ENCODE measurements around the gene RTL10. TPM values are rescaled to one million over a fixed set of nuclear protein-coding genes. Genes with fewer than 3 reads are reported as not detected.
"Not testable (repeated sequence)": the region's sequence is repeated elsewhere in the genome, so short reads cannot be mapped to it uniquely, and the experiment has no call there.

The RTL10 gene
- total RNA-seq, 6 experiments from 2014 or later, result 6.4 to 9.1 (median 6.6) TPM

GRCh38 chr22:19886605-19887255, 32.1 kb upstream of the RTL10 start:
- DNase-seq (peak in 2 of 3 donors; percentile 49 to 60), ATAC-seq (peak; percentile 24 to 69 (median 46))
- Histone ChIP-seq H3K27ac (no peak overlapping the region), H3K9me3 (no peaks in the 10 kb centered on the region), H3K27me3 (no peaks in the 10 kb centered on the region), H3K36me3 (no peaks in the 10 kb centered on the region), H3K4me1 (peaks cover 0 to 2% (median 0%) of the 10 kb centered on the region in 4 donors), H3K4me3 (no peak overlapping the region)
- no peak for TF ChIP-seq CTCF (IDR thresholded peaks at IDR 0.05)
- WGBS (ENCODE audit: insufficient coverage, low coverage, low lambda C conversion rate, missing lambda C conversion rate), result 47% methylated on average over 3 of the region's 12 CpGs
- intact Hi-C loops (cut with DNase I), result no loop called here

DNA sequence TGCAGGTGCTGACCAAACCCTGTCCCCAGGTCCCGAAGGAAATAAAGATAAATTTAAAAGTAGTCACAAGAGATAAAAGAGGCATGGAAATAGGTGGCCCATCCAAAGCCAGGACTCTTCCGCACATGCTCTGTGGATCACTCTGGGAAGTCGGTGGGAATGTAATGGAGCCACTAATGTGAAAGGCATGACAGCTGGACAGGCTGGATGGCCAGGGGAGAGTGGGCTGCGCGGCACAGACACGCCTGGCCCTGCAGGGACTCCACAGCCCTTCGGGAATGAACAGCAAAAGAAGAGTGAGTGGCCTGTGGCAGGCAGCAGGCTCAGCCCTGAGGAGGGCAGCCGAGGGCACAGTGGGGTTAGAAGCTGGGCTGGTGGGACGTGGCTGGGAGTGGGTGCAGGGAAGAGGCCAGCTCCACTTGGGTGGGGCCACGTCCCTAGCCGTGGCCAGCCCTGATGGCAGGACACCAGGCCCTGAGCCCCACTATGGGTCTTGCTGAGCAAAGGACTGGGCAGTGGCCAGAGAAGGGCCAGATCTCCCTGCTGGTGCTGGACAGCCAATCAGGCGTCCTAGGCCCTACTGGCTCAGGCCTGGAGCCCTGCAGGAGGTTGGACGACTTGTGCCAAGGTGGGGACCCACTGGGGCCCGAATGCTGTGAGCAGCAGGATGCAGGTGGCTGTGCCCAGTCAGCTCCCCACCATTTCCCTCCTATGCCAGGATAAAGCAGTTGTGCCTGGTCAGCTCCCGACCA, 31.3 kb upstream of the RTL10 start:
- H3K27ac ChIP-seq, result no peak overlapping the region
- ATAC-seq, result no peak
- no peaks in the 10 kb centered on the region for H3K9me3 ChIP-seq
- peak in 2 of 3 donors; percentile 20 to 48 for DNase-seq
- H3K4me1 ChIP-seq, result no peaks in the 10 kb centered on the region
- H3K27me3 ChIP-seq, result no peaks in the 10 kb centered on the region
- 80% methylated on average over 2 of the region's 15 CpGs for WGBS (ENCODE audit: insufficient coverage, low coverage, low lambda C conversion rate, missing lambda C conversion rate)
- H3K4me3 ChIP-seq, result no peak overlapping the region
- TF ChIP-seq CTCF (IDR thresholded peaks at IDR 0.05) (no peak), POLR2A (IDR thresholded peaks at IDR 0.05) (no peak)
- intact Hi-C loops (cut with DNase I), result no loop called here
- H3K36me3 ChIP-seq, result no peaks in the 10 kb centered on the region

GRCh38 chr22:19884954-19885751, 30.5 kb upstream of the RTL10 start:
- no peaks in the 10 kb centered on the region for H3K9me3 ChIP-seq
- no peaks in the 10 kb centered on the region for H3K4me1 ChIP-seq
- no peak for TF ChIP-seq POLR2A (IDR thresholded peaks at IDR 0.05)
- no peak for TF ChIP-seq CTCF (IDR thresholded peaks at IDR 0.05)
- no peak overlapping the region for H3K27ac ChIP-seq
- no peaks in the 10 kb centered on the region for H3K36me3 ChIP-seq
- no peak overlapping the region for H3K4me3 ChIP-seq
- intact Hi-C loops (cut with DNase I), result no loop called here
- 84% methylated on average over 5 of the region's 26 CpGs for WGBS (ENCODE audit: insufficient coverage, low coverage, low lambda C conversion rate, missing lambda C conversion rate)
- no peaks in the 10 kb centered on the region for H3K27me3 ChIP-seq
- ATAC-seq, result no peak
- peak in 2 of 3 donors; percentile 17 to 44 for DNase-seq

GRCh38 chr22:19884161-19884953, 29.7 kb upstream of the RTL10 start:
- WGBS (ENCODE audit: insufficient coverage, low coverage, low lambda C conversion rate, missing lambda C conversion rate), result 73% methylated on average over 2 of the region's 15 CpGs
- H3K36me3 ChIP-seq, result no peaks in the 10 kb centered on the region

GRCh38 chr22:19883446-19883845, 28.8 kb upstream of the RTL10 start:
- WGBS (ENCODE audit: insufficient coverage, low coverage, low lambda C conversion rate, missing lambda C conversion rate), result 87% methylated on average over 5 of the region's 8 CpGs
- intact Hi-C loops (cut with DNase I); H3K27ac ChIP-seq; DNase-seq; H3K36me3 ChIP-seq; H3K4me1 ChIP-seq; H3K9me3 ChIP-seq; ATAC-seq; H3K27me3 ChIP-seq; H3K4me3 ChIP-seq: not testable (repeated sequence)

More at GRCh38 chr22:19884161-19884953, 29.7 kb upstream of the RTL10 start:
- Histone ChIP-seq H3K27ac (no peak overlapping the region), H3K9me3 (no peaks in the 10 kb centered on the region), H3K27me3 (no peaks in the 10 kb centered on the region), H3K4me1 (no peaks in the 10 kb centered on the region), H3K4me3 (no peak overlapping the region)
- DNase-seq (peak in 2 of 3 donors; percentile 14 to 52), ATAC-seq (no peak)
- intact Hi-C loops (cut with DNase I), result no loop called here
- TF ChIP-seq POLR2A (IDR thresholded peaks at IDR 0.05) (no peak), CTCF (IDR thresholded peaks at IDR 0.05) (no peak)
